Liver (tissue), 3 donors: Measurements from ENCODE around the gene SERPINA4.

Experiments used
- EGR1 ChIP-seq, 2 donors: IDR thresholded peaks; 2 replicates each; pipeline ENCODE4 v1.6.1; 2016 to 2018; ENCODE audit warnings: antibody characterized with exemption in 2 of 2, low read depth in 2 of 2
- FOXA1 ChIP-seq: IDR thresholded peaks from 2 replicates; pipeline ENCODE4 v1.6.1; 2016; ENCODE audit warnings: antibody characterized with exemption
- GABPA ChIP-seq, 2 donors: IDR thresholded peaks in 1 of 2; conservative IDR thresholded peaks in 1 of 2; 2 replicates each; pipeline ENCODE4 v1.6.1; 2016; ENCODE audit warnings: antibody characterized with exemption in 2 of 2, mild to moderate bottlenecking in 1 of 2, moderate library complexity in 1 of 2
- JUND ChIP-seq, 2 donors: IDR thresholded peaks; 2 replicates each; pipeline ENCODE4 v1.6.1; 2016; ENCODE audit warnings: antibody characterized with exemption in 2 of 2
- NR2F2 ChIP-seq: IDR thresholded peaks from 2 replicates; pipeline ENCODE4 v1.6.1; 2016; ENCODE audit warnings: antibody characterized with exemption
- RAD21 ChIP-seq, 2 donors: IDR thresholded peaks; 2 replicates each; pipeline ENCODE4 v1.6.1; 2016; ENCODE audit warnings: antibody characterized with exemption in 2 of 2, mild to moderate bottlenecking in 2 of 2
- SP1 ChIP-seq: IDR thresholded peaks from 2 replicates; pipeline ENCODE4 v1.6.1; 2018; ENCODE audit warnings: antibody characterized with exemption, mild to moderate bottlenecking
- TAF1 ChIP-seq: conservative IDR thresholded peaks from 2 replicates; pipeline ENCODE4 v1.6.1; 2016; ENCODE audit warnings: antibody characterized with exemption, mild to moderate bottlenecking
- YY1 ChIP-seq: IDR thresholded peaks from 2 replicates; pipeline ENCODE4 v1.6.1; 2016; ENCODE audit warnings: antibody characterized with exemption, mild to moderate bottlenecking
- TF ChIP-seq, protein P1 (sequence below): fragments of 150-350 bp; IDR thresholded peaks from 2 replicates; pipeline ENCODE4 v1.5.1; 2017; ENCODE audit warnings: improper control_type of control experiment, low read depth, low read length; ENCODE audit not compliant: missing input control
- TF ChIP-seq, protein P2 (sequence below): IDR thresholded peaks from 2 replicates; pipeline ENCODE4 v1.6.1; 2016; ENCODE audit warnings: antibody characterized with exemption
- TF ChIP-seq, protein P3 (sequence below): IDR thresholded peaks from 2 replicates; pipeline ENCODE4 v1.6.1; 2016; ENCODE audit warnings: antibody characterized with exemption, mild to moderate bottlenecking
- TF ChIP-seq, protein P4 (sequence below): IDR thresholded peaks from 2 replicates; pipeline ENCODE4 v1.6.1; 2016; ENCODE audit warnings: antibody characterized with exemption
- donor health status: healthy.
- donor health status: healthy.

DNA sequence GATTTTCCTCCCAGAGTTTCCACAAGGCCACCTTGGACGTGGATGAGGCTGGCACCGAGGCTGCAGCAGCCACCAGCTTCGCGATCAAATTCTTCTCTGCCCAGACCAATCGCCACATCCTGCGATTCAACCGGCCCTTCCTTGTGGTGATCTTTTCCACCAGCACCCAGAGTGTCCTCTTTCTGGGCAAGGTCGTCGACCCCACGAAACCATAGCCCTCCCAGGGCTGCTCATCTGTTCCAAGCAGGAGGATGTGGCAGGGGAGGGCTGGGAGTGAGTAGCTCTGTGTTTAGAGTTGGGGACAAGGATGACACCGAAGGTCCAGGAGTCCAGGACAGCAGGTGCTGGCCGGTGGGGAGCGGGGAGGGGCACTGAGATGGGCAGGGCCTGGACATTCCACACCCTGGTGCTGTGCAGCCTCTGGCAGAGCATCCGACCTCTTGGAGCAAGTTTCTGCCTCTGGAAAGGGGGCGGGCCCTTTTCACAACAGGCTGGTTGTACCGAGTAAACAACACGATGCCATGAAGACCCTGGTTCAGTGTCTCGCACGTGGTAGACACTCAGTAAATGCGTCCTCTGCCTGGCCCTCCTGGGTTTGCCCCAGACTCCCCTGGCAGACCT lies 8.2 kb downstream of the SERPINA4 start:
- peak; percentile 91 for TF ChIP-seq SP1
- peak; percentile 57 for TF ChIP-seq YY1
- TF ChIP-seq, protein P1, sequence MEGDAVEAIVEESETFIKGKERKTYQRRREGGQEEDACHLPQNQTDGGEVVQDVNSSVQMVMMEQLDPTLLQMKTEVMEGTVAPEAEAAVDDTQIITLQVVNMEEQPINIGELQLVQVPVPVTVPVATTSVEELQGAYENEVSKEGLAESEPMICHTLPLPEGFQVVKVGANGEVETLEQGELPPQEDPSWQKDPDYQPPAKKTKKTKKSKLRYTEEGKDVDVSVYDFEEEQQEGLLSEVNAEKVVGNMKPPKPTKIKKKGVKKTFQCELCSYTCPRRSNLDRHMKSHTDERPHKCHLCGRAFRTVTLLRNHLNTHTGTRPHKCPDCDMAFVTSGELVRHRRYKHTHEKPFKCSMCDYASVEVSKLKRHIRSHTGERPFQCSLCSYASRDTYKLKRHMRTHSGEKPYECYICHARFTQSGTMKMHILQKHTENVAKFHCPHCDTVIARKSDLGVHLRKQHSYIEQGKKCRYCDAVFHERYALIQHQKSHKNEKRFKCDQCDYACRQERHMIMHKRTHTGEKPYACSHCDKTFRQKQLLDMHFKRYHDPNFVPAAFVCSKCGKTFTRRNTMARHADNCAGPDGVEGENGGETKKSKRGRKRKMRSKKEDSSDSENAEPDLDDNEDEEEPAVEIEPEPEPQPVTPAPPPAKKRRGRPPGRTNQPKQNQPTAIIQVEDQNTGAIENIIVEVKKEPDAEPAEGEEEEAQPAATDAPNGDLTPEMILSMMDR, result no peak
- TF ChIP-seq RAD21 (IDR thresholded peaks at IDR 0.05), result peak; percentile 32 to 54
- TF ChIP-seq, protein P2, sequence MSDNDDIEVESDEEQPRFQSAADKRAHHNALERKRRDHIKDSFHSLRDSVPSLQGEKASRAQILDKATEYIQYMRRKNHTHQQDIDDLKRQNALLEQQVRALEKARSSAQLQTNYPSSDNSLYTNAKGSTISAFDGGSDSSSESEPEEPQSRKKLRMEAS, result peak; percentile 81
- no peak for TF ChIP-seq TAF1
- TF ChIP-seq GABPA (IDR thresholded peaks at IDR 0.05 in 1 of 2, conservative IDR thresholded peaks at IDR 0.05 in 1 of 2), result no peak
- TF ChIP-seq, protein P3, sequence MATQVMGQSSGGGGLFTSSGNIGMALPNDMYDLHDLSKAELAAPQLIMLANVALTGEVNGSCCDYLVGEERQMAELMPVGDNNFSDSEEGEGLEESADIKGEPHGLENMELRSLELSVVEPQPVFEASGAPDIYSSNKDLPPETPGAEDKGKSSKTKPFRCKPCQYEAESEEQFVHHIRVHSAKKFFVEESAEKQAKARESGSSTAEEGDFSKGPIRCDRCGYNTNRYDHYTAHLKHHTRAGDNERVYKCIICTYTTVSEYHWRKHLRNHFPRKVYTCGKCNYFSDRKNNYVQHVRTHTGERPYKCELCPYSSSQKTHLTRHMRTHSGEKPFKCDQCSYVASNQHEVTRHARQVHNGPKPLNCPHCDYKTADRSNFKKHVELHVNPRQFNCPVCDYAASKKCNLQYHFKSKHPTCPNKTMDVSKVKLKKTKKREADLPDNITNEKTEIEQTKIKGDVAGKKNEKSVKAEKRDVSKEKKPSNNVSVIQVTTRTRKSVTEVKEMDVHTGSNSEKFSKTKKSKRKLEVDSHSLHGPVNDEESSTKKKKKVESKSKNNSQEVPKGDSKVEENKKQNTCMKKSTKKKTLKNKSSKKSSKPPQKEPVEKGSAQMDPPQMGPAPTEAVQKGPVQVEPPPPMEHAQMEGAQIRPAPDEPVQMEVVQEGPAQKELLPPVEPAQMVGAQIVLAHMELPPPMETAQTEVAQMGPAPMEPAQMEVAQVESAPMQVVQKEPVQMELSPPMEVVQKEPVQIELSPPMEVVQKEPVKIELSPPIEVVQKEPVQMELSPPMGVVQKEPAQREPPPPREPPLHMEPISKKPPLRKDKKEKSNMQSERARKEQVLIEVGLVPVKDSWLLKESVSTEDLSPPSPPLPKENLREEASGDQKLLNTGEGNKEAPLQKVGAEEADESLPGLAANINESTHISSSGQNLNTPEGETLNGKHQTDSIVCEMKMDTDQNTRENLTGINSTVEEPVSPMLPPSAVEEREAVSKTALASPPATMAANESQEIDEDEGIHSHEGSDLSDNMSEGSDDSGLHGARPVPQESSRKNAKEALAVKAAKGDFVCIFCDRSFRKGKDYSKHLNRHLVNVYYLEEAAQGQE, result peak; percentile 54
- peak in 1 of 2 donors; percentile 84 for TF ChIP-seq JUND (IDR thresholded peaks at IDR 0.05)
- TF ChIP-seq, protein P4, sequence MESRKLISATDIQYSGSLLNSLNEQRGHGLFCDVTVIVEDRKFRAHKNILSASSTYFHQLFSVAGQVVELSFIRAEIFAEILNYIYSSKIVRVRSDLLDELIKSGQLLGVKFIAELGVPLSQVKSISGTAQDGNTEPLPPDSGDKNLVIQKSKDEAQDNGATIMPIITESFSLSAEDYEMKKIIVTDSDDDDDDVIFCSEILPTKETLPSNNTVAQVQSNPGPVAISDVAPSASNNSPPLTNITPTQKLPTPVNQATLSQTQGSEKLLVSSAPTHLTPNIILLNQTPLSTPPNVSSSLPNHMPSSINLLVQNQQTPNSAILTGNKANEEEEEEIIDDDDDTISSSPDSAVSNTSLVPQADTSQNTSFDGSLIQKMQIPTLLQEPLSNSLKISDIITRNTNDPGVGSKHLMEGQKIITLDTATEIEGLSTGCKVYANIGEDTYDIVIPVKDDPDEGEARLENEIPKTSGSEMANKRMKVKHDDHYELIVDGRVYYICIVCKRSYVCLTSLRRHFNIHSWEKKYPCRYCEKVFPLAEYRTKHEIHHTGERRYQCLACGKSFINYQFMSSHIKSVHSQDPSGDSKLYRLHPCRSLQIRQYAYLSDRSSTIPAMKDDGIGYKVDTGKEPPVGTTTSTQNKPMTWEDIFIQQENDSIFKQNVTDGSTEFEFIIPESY, result peak; percentile 36
- TF ChIP-seq EGR1 (IDR thresholded peaks at IDR 0.05; ENCODE audit: low read depth in 2 of 2), result peak in 1 of 2 donors; percentile 56
- TF ChIP-seq FOXA1, result peak; percentile 75
- TF ChIP-seq NR2F2, result no peak
